IPS DF 4.7 (cell line): ENCODE results near the gene CAND2.
"Not testable (repeated sequence)": the region's sequence is repeated elsewhere in the genome, so short reads cannot be mapped to it uniquely, and the experiment has no call there.

Source experiments
- DNase-seq: peaks from one replicate; pipeline ENCODE4 v3.0.0-alpha.2; 2013; ENCODE audit warnings: low spot score; ENCODE audit errors: extremely low read depth

Gene CAND2

DNA sequence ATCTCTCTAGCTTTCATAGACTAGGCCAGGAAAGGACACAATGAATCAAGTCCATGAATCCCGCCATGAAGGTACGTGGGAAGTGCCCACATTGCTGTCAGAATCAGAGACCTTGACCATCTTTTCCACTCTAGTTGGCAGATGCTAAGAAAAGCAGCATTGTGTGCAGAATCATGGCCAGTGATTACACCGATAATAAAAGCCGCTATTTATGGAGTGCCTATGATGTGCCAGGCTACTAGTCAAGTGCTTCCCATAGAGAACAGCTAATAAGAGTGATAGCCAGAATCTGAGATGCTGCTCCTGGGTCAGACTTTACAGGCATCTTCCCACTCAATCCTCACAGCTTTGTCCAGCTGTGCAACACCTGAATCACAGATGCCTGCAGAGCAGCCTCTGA lies 58.1 kb downstream of the CAND2 start:
- no peak for DNase-seq

GRCh38 chr3:12856626-12857025 lies 60.1 kb downstream of the CAND2 start:
- no peak for DNase-seq

- no peak for DNase-seq
These were observed 63.4 kb downstream of the CAND2 start for GRCh38 chr3:12859840-12860239.

- DNase-seq = no peak
These were observed 65.1 kb downstream of the CAND2 start for GRCh38 chr3:12861611-12862010.

DNA sequence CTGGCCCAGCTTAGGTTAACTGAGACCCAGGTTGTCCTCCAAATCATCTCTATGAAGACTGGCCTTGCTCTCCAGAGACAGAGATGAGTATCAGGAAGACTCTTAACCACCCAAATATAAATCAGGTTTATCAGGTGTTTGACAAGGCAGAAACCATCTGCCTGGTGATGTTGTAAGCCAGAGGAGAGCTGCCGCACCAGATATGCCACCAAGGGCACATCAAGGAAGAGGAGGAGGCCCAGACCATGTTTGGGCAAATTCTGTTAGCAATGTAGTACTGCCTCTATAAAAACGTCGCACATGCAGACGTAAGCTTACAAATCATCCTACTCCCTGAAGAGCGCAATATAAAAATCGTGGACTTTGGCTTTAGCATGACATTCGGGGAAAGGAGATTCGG lies 65.9 kb downstream of the CAND2 start:
- DNase-seq = no peak

DNA sequence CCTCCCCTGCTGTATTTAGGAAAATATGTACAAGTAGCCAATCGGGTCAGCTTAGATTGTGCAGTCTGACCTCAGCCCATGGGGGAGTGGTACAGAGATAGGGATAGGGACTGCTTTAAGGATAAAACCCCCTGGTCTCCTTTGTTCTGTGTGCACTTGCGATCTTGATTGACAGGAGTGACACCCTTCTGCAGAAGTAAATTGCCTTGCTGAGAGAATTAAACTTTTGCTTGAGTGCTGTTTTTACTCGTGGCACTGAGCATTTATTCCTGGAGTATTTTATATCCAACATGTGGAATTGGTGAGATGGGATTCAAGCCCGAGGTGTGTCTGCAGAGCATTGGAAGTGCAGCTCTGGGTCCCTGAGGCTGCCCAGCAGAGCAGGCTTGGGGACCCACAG lies 68.8 kb downstream of the CAND2 start:
- DNase-seq = no peak

DNA sequence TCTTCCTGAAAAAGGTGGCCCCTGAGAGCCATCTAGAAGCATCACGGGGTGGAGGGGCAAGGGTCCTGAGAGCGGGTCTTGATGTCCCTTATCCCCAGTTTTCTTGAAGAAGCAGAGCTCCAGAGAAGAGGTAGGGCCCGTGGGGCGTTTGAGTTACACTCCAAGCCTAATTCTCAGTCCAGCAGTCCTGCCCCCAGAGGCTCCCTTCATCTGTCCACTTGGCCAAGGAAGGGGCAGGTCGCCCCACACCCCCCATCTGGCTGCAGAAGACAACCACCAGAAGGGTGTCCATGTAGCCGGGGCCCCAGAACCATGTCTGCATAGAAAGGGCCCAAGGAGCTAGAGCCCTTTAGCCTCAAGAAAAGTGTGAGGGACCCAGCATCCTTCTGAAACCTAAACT lies 70.4 kb downstream of the CAND2 start:
- DNase-seq = no peak

DNA sequence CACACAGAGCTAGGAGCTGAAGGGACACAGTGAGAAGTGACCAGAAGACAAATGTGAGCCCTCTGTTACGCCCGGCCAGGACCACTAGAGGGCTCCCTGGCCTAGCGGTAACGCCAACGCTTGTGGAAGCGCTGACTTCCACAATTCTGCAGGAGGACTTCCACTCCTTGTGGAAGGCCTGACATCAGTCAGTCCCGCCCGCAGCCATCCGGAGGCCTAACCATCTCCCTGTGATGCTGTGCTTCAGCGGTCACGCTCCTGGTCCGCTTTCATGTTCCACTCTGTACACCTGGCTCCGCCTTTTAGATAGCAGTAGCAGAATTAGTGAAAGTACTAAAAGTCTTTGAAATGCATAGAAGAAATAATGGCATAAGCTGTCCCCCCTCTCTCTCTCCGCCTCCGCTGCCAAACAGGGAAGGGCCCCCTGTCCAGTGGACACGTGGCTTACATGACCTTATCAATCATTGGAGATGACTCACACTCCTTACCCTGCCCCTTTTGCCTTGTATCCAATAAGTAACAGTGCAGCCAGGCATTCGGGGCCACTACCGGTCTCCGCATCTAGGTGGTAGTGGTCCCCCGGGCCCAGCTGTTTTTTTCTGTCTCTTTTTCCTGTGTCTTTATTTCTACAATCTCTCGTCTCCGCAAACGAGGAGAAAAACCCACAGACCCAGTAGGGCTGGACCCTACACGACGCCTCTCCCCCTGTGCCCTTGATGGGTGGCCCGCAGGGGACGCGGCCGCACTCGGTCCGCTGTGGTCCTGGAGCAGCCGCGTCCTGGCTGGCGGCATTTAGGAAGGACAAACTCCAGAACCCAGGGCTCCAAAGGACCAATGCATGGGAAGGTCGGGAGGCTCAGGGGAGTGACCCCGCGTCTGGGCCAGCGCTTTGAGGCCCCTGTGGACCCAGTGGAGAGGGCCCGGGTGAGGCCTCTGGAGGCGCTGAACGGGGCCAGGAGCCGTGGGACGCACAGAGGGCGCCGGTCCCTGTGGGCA lies 71.9 kb downstream of the CAND2 start:
- no peak for DNase-seq

GRCh38 chr3:12869035-12869621 lies 72.6 kb downstream of the CAND2 start:
- DNase-seq = no peak

DNA sequence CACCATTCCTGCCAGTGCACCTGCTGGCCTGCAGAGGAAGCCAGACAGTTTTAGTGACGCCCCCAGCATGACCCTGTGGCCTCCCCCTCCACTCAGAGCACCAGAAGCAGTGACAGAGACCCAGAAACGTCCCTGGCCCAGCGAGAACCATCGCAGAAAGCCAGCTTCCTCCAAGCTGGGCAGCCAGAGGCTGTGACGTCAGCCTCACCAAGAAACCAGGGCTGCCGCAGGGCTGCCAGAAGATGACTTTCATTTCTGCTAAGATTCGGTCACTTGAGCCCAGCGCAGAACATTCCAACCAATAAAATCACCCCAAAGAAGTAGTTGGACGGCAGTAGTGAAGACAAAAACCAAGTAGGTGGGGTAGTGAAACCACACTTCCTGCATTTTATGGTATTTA lies 74.5 kb downstream of the CAND2 start:
- DNase-seq = no peak

- DNase-seq = no peak
These were observed 75.0 kb downstream of the CAND2 start for GRCh38 chr3:12871404-12871983.

DNA sequence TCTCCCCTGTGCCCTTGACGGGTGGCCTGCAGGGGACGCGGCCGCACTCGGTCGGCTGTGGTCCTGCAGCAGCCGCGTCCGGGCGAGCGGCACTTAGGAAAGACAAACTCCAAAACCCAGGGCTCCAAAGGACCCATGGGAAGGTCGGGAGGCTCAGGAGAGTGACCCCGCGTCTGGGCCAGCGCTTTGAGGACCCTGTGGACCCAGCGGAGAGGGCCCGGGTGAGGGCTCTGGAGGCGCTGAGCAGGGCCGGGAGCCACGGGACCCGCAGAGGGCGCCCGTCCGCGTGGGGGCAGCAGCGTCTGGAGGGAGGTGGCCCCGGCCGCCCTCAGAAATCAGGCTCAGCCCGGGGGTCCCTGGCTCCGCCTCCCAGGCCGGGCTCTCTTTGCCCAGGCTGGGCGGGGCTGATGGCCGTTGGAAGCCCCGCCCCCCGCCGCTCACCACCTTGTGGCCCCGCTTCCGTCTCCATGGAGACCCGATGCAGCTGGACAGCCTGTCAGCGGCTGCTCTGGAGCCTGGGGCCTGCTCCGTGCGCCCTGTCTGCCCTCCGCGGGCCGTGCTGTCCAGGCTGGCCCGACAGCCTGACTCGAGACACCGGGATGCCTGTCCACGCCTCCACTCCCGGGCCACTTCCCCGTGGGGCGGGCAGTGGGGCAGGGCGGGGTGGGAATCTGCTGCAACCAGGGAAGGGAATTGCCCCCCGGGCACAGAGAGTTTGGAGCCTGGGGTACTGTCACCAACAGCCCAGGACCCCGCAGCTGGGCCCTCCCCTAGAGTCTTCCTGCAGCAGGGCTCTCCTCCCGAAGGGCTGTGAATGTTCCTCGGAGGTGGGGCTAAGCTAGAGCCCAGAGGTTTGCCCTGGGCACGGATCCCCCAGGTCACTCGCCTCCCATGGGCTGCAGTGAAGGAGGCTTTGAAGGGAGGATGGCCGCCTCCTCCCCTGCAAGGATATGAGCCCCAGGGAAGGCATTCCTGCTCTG lies 79.7 kb downstream of the CAND2 start:
- no peak for DNase-seq

GRCh38 chr3:12877040-12877439 lies 80.6 kb downstream of the CAND2 start:
- DNase-seq = no peak

GRCh38 chr3:12878141-12878574 lies 81.7 kb downstream of the CAND2 start:
- DNase-seq = no peak

DNA sequence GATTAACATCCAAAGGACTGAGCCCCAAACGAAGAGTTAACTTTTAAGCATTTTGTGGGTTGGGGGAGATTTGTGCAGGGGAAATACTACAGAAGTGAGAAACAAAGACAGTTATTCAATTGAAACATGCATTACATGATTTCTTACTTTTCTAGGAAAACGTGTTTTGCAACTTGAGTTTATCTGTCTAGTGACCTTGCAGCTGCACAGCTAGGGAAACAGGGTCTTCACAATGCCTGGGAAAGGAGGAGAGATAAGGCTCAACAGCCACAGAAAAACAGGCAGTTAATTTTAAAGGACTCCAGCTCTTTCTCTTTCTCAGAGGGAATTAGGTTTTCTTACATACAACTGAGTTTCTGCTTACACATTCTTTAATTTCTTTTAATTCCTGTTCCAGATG lies 82.3 kb downstream of the CAND2 start:
- DNase-seq = not testable (repeated sequence)

DNA sequence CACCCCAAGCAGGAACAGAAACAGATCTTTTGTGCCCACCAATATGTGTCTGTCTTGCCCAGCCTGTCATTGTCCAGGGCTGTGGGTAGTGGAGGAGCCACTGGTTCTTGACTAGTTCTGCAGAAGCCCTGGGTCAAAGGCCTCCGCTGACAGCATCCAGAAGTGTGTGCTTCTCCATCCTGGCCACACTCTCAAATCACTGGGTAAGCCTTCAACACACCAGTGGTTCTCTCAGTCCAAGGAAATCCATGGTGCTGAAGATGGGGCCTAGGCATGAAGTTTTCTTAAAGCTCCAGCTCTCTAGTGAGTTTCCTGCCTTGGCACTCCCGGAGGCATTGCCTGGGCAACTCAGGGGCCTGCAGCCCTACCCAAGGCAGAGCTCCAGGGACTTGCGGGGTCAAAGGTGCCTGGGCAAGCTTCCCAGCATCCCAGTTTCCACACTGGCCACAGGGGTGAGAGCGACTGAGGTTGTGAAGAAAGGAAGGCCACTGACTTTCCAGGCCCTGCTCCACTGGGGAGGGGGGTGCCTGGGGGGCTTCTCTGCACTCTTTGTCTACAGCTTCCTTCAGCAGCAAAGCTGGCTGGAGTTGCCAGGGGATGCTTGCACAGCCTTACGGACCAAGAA lies 82.8 kb downstream of the CAND2 start:
- DNase-seq = no peak

- not testable (repeated sequence) for DNase-seq
These were observed 85.4 kb downstream of the CAND2 start for GRCh38 chr3:12881858-12882257.

- no peak for DNase-seq
These were observed 86.1 kb downstream of the CAND2 start for GRCh38 chr3:12882336-12883310.

GRCh38 chr3:12884186-12884680 lies 87.8 kb downstream of the CAND2 start:
- DNase-seq = no peak
